Fibroblast of skin of back (primary cell): Measurements from ENCODE around the gene B4GALNT4.
"Not testable (repeated sequence)": the region's sequence is repeated elsewhere in the genome, so short reads cannot be mapped to it uniquely, and the experiment has no call there.

ENCODE experiments used
- DNase-seq: peaks from one replicate; pipeline ENCODE4 v3.0.0-alpha.2; 2013

Gene B4GALNT4

DNA sequence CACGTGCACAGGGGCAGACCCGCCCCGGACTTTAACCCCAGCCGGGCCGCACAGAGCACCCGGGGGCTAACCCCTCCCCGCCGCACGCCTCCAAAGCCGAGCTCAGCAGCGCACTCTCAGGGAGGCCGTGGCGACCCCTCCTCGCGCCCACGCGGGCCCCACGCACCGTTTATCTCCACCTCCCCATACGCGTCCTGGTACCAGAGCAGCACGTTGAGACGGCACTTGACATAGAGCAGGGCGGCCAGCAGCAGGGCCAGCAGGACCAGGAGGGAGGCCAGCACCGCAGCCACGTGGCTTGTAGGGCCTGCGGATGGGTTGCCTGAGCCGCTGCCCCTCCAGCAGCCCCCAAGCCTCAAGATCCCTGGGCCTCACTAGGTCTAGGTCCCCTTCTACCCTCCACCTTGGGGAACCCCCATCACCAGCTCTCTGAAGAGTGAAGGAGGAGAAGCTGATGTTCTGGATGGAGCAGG lies 38.4 kb downstream of the B4GALNT4 start:
- DNase-seq: no peak

DNA sequence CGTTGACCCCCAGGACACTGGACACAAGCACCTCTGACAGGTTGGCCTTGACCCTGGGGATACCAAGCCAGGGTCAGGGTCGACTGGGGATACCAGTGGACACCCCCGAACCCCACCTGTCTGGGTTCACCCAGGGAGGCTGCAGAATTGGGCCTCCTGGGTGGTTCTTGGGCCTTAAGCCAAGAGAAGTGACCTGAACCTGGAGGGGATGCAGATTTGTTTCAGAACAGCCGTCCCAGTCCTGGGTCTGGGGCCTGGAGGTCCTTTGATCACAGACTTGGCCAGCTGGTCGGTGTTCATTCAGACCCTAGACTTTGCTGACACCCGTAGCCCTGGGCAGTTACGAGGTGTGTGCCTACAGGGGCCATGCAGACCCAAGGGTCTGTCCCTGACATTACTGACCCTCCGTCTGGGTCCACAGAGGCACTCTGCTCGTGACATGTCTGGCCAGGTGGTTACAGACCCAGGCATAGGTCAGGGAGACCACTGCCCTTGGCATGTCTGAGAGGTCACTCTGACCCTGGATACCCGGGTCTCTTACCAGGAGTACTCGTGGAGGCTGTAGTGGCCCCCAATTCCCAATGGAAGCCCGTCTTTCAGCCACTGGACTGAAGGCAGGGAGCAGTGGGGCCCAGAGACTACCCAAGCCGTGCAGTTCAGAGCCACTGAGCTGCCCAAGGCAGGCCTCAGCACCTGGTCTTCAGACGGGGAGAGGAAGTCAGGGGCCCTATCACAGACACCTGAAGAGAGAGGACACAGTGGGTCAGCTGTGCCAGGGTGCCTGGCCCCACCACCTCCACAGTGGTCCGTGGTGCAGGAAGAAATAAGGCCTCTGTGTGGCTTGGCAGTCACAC lies 39.1 kb downstream of the B4GALNT4 start:
- DNase-seq: no peak

DNA sequence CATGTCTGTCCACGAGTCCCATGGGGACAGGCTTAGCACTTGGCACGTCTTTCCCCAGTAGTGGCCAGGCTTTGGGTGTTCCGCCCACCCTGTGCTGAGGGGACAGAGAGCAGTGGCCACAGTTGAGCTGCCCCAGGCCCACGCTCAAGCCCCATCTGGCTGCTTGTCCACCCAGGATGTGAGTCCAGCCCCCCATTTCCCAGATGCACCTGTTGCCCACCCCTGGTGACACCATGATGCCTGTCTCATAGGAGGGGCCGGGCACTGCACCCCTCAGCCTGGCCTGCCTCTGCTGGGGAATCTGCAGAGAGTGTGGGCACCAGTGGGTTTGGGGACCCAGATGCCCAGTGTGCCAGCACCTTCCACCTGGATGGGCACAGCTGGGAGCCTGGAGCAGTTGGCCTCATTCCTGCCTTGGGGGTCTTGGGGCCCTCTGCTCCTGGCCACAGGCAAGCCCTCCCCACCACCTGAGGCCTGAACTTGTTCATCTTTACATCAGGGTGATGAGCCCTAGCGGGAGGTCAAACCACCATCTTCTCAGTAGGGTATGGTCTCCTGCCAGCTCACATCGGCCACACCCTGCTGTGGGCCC lies 39.8 kb downstream of the B4GALNT4 start:
- no peak for DNase-seq

DNA sequence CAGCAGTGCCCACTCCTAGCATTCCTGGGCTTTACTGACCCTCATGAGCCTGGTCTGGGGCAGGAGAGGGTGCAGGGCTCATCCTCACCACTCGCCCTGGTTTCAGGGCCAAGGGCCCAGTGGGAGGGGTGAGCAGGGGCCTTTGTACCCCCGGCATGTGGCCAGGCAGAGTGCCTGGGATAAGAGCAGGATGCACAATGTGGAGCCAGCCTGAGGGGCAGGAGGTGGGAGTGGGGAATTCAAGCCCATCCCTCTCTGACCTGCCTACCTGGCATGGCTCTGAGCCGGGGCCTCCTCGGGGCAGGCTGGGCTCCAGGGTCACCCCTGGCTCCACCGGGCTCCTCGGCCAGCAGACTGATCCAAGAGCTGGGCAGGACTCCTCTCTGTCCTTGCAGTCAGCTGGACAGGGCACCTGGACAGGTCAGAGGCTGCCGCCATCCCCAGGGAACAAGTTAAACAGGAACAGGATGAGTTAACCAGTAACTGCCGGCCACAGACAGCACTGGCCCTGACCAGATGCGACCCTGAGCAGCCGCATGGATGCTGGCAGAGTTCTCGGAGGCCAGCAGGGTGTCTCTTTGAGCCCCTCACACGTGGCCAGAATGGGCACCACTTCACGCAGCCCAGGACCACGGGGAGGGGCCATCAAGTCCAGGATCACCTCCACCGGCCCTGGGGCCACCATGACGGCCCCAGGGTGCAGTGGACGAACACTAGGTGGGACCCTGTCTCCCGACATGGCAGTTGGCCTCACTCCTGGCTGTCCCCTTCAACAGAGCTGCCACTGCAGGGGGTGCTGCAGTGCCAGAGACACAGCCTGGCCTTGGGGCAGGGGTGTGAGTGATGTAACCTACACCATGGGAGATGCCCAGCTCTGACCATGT lies 40.5 kb downstream of the B4GALNT4 start:
- DNase-seq: no peak

DNA sequence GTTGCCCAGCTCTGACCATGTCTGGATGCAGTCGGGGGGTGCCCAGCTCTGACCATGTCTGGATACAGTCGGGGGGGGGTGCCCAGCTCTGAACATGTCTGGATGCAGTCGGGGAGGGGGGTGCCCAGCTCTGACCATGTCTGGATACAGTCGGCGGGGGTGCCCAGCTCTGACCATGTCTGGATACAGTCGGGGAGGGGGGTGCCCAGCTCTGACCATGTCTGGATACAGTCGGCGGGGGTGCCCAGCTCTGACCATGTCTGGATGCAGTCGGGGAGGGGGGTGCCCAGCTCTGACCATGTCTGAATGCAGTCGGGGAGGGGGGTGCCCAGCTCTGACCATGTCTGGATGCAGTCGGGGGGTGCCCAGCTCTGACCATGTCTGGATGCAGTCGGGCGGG lies 41.4 kb downstream of the B4GALNT4 start:
- not testable (repeated sequence) for DNase-seq

DNA sequence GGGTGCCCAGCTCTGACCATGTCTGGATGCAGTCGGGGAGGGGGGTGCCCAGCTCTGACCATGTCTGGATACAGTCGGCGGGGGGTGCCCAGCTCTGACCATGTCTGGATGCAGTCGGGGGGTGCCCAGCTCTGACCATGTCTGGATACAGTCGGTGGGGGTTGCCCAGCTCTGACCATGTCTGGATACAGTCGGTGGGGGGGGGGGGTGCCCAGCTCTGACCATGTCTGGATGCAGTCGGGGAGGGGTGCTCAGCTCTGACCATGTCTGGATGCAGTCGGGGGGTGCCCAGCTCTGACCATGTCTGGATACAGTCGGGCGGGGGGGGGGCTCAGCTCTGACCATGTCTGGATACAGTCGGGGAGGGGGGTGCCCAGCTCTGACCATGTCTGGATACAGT lies 42.2 kb downstream of the B4GALNT4 start:
- DNase-seq: not testable (repeated sequence)

DNA sequence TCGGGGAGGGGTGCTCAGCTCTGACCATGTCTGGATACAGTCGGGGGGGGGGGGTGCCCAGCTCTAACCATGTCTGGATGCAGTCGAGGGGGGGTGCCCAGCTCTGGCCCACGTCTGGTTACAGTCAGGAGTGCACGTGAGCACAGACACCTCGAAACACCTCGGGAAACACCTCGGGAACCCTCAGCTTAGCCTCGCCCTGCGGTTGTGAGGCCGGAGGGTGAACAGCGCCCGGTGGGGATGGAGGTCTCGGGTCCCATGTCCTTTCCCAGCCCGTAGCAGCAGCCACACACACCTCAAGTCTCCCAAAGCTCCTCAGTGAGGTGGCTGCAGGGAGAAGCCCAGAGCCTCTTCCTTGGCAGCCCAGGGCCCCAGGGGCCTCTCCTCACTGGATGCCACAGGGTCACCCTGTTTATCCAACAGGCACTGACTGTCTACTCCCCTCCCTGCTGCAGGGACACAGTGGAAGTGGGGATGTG lies 43.4 kb downstream of the B4GALNT4 start:
- no peak for DNase-seq

DNA sequence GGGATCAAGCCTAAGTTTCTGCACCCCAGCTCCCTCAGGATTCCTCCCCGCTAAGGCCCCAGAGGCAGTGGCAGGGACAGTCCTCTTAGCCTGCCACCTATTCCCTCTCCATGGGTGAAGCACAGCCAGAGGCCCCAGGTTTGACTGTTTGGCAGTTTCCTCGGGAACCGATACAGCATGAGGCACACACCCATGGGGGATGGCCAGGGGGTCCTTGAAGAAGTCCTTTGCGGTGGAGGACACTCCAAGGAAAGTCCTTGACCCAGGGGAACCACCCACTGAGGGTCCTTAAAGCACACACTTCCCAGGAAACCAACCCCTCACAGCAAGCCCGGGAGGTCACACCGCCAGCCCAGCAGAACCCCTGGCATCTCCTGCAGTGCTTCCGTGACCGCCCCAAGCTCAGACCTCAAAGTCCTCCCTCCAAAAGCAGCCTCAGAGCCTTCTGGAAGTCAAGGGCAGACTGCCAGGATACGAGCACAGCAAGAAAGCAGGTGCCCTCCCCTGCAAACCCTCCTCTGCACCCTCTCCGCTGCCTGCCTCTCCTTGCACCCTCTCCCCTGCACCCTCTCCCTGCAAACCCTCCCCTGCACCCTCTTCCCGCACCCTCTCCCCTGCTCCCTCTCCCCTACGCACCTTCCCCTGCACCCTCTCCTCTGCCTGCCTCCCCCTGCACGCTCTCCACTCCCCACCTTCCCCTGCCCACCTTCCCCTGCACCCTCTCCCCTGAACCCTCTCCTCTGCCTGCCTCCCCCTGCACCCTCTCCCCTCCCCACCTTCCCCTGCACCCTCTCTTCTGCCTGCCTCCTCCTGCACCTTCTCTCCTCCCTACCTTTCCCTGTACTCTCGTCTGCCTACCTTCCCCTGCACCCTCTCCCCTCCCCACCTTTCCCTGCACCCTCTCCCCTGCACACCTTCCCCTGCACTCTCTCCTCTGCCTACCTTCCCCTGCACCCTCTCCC lies 44.1 kb downstream of the B4GALNT4 start:
- no peak for DNase-seq

DNA sequence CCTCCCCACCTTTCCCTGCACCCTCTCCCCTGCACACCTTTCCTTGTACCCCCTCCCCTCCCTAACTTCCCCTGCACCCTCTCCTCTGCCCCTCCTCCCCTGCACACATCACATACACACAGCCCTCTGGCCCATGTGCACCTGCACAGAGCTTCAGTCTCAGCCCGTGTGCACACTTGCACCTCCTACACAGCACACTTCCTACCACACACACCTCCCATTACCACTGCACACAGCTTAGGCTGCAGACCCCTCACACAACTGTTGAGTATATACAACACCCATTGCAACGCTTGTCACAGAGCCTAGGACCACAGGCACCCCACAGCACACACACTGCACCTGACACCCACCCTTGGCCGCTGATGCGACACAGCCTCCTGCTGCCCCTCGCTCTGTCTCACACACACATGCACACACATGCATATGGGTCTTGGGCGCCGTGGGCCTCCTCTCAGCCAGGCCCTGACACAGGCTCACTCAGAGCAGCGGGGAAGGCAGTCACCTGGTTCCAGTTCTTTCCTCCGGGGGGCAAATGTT lies 45.1 kb downstream of the B4GALNT4 start:
- no peak for DNase-seq

DNA sequence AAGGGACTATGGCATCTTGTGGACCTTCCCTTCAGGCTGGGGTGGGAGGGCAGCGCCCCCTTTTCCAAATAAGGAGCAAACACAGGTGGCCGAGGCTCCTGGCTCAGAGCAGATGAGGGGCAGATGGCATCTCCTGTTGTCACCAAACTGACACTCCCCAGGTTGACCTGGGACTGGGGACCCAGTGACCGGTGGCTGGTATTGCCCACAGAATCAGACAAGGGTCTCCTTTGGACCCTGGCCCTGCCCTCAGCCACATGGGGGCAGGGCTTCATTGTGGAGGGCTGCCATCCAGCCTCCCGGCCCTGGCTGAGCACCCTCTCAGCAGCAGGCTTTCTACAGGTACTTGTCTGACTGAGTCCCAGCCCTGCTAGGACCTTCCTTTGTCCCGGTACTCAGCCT lies 46.3 kb downstream of the B4GALNT4 start:
- DNase-seq: no peak

DNA sequence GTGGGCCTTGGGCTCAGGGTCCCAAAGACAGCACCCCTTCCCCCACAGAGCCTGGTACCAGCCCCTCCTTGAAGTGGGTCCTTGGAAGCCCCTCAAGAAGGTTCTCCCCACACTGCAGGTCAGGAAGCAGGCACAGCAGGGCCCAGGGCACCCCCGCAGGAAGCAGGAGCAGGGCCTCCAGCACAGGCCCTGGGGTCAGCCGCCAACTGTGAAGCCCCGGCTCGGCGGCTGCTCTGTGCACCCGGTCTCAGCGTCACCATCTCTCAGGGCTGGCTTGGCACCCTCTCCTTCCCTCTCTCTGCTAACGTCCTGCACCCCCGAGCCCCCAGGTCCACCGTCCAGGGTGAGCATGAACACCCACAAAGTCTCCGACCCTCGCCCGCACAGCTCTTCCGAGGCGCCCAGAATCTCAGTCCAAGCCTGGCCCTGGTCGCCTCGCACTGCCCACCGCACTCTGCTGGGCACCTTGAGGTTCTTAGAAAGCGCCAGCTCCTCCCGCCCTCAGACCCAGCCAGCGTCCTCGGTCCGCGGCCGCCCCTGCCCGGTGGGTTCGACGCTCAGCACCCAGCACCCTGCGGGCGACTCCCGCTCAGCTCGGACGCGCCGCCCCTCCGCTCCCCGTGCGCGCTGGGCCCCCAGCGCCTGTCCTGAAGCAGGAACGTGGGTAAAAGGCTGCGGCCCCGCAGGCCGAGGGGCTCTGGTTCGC lies 46.9 kb downstream of the B4GALNT4 start:
- no peak for DNase-seq

DNA sequence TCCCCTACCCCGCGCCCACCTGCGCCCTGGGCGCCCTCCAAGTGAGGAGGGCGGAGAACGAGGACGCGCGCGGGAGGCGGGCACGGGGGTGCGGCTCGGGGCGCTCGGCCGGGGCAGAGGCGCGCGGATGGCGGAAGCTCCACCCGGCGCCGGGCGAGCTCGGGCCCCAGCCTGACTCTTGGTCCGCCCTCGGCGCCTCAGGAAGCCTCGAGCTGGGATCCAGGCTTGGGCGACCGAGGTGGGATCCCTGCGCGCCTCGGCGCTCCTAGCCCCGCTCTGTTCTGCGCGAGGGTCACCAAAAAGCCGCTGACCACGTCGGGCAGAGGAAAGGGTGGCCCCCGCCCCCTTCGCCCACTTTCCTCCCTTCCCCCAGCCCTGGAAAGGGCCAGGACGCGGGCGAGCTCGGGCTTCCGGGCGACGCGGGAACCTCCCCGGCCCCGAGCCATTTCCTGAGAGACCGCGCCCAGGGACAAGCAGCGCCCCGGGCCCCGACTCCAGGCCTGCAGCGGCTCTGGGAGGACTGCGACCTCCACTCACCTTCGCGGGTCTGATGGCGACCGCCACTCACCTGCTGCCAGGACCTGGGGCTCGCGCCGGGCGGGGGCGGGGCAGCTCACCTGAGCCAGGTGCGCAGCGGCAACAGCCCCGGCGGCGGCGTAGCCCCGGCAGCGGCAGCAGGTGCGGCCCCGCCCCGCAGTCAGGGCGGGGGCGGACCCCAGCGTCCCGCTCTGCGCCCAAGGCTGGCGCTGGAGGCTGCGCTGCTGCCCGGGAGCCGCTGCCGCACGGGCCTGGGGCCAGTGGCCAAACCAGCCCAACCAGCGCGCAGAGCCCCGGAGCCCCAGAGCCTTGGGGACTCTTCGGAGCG lies 47.7 kb downstream of the B4GALNT4 start:
- DNase-seq: no peak

DNA sequence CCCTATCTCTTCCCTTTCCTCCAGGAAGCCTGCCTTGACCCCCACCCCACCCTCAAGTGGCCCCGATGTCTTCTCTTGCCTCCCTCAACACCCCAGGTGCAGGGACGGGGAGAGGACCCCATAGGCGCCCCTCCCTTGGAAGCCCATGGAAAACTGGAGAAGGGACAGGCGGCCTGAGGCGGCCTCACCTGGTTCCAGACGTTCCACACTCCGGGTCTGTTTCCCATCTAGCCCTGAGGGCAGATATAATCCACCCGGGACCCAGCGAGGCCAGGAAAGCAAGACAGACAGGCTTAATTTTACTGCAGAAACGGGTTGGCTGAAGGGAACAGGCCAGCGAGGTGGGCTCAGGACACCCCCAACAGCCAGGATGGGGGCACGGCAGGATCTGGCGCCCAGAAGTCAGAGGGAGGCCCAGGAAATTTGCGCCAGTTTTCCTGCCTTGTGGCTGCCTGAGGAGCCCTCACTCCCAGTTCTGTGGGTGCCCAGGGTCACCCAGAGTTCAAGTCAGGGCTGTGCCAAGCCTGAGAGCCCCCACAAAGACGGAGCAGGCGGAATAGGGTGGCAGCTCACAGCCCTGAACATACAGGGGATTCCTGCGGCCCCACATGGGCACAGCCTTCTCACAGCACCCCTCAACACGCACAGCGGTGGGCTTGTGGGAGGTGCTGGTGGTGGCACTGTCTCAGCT lies 48.5 kb downstream of the B4GALNT4 start:
- DNase-seq: no peak

DNA sequence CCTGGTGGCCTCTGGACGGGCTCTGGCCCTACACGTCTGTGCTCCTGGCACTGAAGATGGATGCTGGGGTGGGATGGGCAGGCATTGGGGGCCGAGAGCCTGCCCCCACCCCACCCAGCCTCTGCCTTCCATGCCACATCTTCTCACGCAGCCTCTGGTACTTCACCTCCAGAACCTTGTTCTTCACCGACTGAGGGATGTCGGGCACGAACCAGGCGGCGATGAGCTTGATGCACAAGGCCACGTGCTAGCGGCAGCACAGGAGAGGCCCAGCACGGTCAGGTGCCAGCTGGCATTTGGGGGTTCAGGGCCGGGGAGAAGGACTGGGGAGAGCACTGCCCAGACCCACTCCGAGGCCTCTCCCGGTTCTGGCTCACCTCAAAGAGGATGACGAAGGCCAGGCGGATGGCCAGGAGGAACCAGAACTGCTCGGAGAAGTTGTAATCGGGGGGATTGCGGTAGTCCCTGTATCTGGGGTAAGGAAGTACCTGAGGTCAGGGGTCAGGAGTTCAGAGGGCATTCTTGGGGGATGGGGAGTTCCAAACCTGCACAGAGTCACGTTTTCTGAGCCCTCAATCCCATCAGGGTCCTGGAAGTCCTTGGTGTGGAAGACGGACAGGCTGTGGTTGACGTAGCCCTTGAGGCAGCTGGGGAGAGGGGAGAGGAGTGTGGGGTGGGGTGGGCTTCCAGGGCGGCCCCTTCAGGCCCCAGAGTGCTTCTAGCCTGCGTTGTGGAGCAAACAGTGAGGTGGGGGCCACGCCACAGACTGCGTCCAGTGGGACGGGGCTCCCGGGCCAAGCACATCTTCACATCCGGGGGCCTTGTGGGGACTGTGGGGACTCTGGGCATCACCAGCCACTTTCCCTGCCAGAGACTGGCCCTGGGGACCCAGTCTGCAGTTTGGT lies 49.3 kb downstream of the B4GALNT4 start:
- no peak for DNase-seq

DNA sequence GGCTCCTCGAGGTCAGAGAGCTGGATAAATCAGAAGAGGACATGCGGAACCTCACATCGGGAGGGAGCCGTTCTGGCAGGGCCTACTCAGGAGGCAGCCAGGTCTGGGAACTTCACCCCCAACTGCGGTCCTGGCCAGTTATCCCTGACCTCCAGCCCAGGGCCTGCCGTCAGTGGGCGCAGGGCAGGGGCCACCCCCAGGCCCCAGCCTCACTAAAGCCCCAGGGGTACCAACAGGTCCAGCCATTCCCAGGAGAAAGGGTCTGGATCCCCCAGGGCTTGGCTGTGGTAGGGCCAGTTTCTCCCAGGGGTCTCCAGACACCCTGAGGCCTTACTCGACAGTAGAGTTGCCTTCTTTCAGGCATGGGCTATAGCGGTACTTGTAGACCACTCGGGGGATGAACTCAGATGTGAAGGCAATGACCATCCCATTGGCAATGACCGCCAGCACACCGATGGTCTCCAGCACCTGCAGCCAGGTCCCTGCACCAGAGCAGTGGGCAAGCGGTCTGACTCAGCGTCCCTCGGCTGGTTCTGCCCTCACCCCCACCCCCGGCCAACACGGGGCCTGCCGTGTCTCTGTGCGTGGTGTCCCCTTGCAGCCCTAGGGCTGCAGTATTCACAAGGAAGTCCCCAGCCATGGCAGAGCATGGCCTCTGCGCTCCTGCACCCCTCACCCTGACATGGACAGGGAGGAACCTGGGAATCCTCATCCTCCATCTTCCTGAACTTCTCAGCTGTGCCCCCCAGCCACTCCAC lies 50.1 kb downstream of the B4GALNT4 start:
- DNase-seq: no peak

DNA sequence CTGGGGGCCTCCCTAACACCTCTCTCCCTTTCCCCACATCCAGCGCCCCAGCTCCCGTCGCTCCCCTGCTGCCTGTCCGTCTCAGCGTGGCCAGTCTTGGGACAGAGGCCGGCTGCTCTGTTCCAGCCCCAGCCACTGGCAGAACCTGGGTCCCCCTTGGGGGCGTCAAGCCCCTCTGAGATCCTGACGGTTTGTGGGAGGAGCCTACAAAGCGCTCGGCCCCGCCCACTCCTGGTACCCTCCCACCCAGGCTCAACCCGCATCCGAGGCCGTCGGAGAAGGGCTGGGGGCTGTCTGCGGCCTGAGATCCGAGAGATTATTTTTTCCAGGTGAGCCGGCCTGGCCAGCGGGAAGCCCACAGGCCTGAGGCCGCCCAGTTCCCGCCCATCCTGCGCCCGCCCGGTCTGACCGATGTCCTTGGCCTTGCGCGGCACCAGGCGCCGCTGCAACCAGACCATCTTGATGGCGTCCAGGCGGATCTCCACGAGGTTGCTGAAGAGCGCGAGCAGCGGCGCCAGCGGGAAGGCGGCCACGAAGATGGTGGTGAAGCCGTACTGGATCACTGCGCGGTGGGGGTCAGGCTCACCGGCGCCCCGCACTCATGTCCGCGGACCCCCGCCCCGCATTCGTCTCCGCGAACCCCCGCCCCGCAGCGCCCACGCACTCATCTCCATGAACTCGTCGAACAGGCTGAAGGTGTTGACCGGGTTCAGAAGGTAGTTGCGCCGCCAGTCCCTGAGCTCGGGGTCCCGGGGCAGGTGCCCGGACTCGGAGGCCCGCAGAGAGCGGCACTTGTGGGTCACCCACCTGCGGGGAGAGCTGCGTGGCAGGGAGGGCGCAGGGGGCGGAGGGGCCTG lies 51.0 kb downstream of the B4GALNT4 start:
- no peak for DNase-seq
